ENCODE measurements around the gene ZBP1. TPM values are rescaled to one million over a fixed set of nuclear protein-coding genes. Genes with fewer than 3 reads are reported as not detected.

ZBP1 gene
- total RNA-seq, 1 experiment from 2014 or later = not detected

DNA sequence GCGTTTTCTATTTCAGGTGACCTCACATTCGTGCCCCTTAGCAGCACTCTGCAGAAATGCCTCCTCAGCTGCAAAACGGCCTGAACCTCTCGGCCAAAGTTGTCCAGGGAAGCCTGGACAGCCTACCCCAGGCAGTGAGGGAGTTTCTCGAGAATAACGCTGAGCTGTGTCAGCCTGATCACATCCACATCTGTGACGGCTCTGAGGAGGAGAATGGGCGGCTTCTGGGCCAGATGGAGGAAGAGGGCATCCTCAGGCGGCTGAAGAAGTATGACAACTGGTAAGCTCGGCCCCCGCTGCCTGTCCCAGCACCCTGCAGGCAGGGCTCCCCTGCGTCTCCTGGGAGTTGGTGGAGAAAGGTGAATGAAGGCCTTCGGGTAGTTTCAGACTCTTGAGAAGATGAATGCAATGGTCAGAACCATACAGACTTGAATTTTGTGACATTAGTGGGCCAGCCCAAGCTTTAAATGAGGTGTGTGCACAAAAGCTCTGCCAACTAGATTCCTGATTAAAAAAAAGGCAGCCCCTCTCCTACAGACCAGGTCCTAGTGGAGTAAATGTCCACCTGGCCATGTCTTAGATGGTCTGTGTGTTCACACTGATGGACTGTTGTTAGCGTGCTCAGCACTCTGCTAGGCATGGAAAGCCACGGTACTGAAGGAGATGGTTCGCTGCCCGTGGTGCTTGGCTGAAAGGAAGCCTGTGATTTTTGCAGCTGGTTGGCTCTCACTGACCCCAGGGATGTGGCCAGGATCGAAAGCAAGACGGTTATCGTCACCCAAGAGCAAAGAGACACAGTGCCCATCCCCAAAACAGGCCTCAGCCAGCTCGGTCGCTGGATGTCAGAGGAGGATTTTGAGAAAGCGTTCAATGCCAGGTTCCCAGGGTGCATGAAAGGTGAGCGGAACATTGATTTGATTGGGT, 58.6 kb downstream of the ZBP1 start:
- peaks cover 32% of the 10 kb centered on the region for H3K27me3 Mint-ChIP-seq (ENCODE audit: insufficient read depth, unreplicated experiment)
- ChIA-PET CTCF (no interaction called here), POLR2A (no interaction called here)
- H3K27ac Mint-ChIP-seq (ENCODE audit: unreplicated experiment) = no peak overlapping the region
- no peak for DNase-seq
- TSS peak; percentile 71 for BruUV-seq (replicated peaks)
- peaks cover 4% of the 10 kb centered on the region; the same call in 1 of the 2 replicates for H3K9me3 ChIP-seq
- H3K4me1 ChIP-seq = peaks cover 24% of the 10 kb centered on the region; the same call in 1 of the 2 replicates
- H3K4me3 Mint-ChIP-seq (ENCODE audit: unreplicated experiment) = no peak overlapping the region
- H3K9me3 Mint-ChIP-seq (ENCODE audit: unreplicated experiment) = no peaks in the 10 kb centered on the region
- H3K36me3 ChIP-seq (ENCODE audit: control insufficient read depth, insufficient read depth, low read length) = no peaks in the 10 kb centered on the region
- no peak for TF ChIP-seq CTCF (IDR thresholded peaks at IDR 0.05; ENCODE audit: insufficient read depth in 1 of 2, low read depth in 1 of 2, low read length in 1 of 2, severe bottlenecking in 1 of 2, unreplicated experiment in 1 of 2)
- H3K27me3 ChIP-seq (replicated peaks; ENCODE audit: control insufficient read depth, insufficient read depth, low read length) = no peaks in the 10 kb centered on the region
- peaks cover 6% of the 10 kb centered on the region for H3K4me1 Mint-ChIP-seq (ENCODE audit: low read depth, unreplicated experiment)
- intact Hi-C loops (cut with micrococcal nuclease; ENCODE audit: unreplicated experiment) = loop anchor here (2.0 kb wide), 1 partner anchor 19 kb away; no protein-coding TSS in a partner anchor
- no peaks in the 10 kb centered on the region for H3K36me3 Mint-ChIP-seq (ENCODE audit: insufficient read depth, unreplicated experiment)
- H3K4me3 ChIP-seq (ENCODE audit: low read depth, low read length) = no peak overlapping the region

DNA sequence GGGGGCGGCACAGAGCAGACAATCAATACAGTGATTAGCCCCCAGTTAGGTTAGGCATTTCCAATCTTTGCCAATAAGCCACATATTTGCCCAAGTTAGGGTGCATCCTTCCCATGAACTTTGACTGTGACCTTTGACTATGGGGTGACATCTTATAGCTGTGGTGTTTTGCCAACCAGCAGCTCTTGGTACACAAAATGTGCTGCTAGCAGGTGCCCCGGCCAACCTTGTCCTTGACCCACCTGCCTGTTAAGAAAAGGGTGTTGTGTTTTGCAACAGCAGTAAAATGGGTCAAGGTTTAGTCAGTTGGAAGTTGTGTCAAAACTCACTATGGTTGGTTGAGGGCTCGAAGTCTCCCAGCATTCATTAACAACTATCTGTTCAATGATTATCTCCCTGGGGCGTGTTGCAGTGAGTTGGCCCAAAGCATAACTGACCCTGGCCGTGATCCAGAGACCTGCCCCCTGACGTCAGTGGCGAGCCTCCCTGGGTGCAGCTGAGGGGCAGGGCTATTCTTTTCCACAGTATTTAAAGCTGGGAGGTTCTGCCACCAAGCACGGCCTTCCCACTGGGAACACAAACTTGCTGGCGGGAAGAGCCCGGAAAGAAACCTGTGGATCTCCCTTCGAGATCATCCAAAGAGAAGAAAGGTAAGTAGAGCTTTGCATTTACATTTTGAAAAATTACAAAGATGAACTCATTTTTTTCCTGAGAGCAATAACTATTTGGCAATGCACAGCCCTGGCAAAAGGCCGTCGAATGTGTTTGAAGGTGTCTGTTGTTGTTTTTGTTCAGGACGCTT, 59.5 kb downstream of the ZBP1 start, which contains the start of gene PCK1:
Gene PCK1, plus strand, starts transcription at position 557 of the 802 bp plus-strand sequence. CDS start 302 bp downstream, outside the sequence.
- POLR2A ChIA-PET = no interaction called here
- peaks cover 24% of the 10 kb centered on the region; the same call in 1 of the 2 replicates for H3K4me1 ChIP-seq
- no peaks in the 10 kb centered on the region for H3K27me3 ChIP-seq (replicated peaks; ENCODE audit: control insufficient read depth, insufficient read depth, low read length)
- CTCF ChIA-PET = no interaction called here
- H3K27me3 Mint-ChIP-seq (ENCODE audit: insufficient read depth, unreplicated experiment) = peaks cover 33% of the 10 kb centered on the region
- H3K4me3 ChIP-seq (ENCODE audit: low read depth, low read length) = no peak within 1 kb of the TSS
- H3K36me3 Mint-ChIP-seq (ENCODE audit: insufficient read depth, unreplicated experiment) = no peaks in the 10 kb centered on the region
- intact Hi-C loops (cut with micrococcal nuclease; ENCODE audit: unreplicated experiment) = loop anchor here (2.0 kb wide), 1 partner anchor 20 kb away; no protein-coding TSS in a partner anchor
- no peaks in the 10 kb centered on the region for H3K9me3 Mint-ChIP-seq (ENCODE audit: unreplicated experiment)
- no peak within 1 kb of the TSS for H3K27ac Mint-ChIP-seq (ENCODE audit: unreplicated experiment)
- DNase-seq = peak; percentile 59 to 84
- BruUV-seq (replicated peaks) = no TSS peak
- H3K4me3 Mint-ChIP-seq (ENCODE audit: unreplicated experiment) = no peak within 1 kb of the TSS
- H3K4me1 Mint-ChIP-seq (ENCODE audit: low read depth, unreplicated experiment) = peaks cover 6% of the 10 kb centered on the region
- peaks cover 4% of the 10 kb centered on the region; the same call in 1 of the 2 replicates for H3K9me3 ChIP-seq
- no peaks in the 10 kb centered on the region for H3K36me3 ChIP-seq (ENCODE audit: control insufficient read depth, insufficient read depth, low read length)
- no peak for TF ChIP-seq CTCF (IDR thresholded peaks at IDR 0.05; ENCODE audit: insufficient read depth in 1 of 2, low read depth in 1 of 2, low read length in 1 of 2, severe bottlenecking in 1 of 2, unreplicated experiment in 1 of 2)
